ENCODE data around the gene ZNF503.

The ZNF503 gene

DNA sequence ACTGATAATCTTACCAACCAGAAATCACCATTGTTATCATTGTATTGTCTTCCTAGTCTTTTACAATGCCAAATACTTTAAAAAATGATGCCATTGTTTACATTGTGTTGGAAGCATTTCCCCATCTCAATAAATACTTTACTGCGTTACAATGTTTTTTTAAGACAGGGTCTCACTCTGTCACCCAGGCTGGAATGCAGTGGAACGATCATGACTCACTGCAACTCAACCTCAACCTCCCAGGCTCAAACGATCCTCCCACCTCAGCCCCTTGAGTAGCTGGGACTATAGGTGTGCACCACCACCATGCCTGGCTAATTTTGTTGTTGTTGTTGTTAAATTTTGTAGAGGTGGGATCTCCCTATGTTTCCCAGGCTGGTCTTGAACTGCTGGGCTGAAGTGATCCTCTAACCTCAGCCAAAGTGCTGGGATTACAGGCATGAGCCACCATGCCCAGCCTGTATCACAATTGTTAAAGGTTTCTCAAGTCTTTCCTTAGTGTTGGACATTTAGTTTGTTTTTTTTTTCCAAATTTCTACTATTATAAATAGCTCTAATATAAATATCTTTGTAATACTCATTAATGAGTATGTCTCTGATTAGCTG is 43.3 kb upstream of the ZNF503 start:
- TF ChIP-seq, protein P1, sequence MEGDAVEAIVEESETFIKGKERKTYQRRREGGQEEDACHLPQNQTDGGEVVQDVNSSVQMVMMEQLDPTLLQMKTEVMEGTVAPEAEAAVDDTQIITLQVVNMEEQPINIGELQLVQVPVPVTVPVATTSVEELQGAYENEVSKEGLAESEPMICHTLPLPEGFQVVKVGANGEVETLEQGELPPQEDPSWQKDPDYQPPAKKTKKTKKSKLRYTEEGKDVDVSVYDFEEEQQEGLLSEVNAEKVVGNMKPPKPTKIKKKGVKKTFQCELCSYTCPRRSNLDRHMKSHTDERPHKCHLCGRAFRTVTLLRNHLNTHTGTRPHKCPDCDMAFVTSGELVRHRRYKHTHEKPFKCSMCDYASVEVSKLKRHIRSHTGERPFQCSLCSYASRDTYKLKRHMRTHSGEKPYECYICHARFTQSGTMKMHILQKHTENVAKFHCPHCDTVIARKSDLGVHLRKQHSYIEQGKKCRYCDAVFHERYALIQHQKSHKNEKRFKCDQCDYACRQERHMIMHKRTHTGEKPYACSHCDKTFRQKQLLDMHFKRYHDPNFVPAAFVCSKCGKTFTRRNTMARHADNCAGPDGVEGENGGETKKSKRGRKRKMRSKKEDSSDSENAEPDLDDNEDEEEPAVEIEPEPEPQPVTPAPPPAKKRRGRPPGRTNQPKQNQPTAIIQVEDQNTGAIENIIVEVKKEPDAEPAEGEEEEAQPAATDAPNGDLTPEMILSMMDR (IDR thresholded peaks at IDR 0.05; ENCODE audit: insufficient read depth, low read depth, low read length, missing control alignments), result no peak
- no peak overlapping the region for H3K4me3 ChIP-seq (ENCODE audit: low read depth, low read length)
- no peak for DNase-seq (ENCODE audit: low read depth)

DNA sequence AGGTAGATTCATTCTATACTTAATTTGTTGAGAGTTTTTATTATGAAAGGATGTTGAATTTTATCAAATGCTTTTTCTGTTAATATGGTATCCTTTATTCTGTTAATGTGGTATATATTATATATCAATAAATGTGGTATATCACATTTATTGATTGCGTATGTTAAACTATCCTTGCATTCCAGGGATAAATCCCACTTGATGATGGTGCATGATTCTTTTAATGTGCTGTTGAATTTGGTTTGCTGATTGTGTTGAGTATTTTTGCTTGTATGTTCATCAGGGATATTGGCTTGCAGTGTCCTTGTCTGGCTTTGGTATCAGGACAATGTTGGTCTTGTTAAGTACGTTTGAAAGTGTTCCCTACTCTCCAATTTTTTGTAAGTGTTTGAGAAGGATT is 41.8 kb upstream of the ZNF503 start:
- no peak overlapping the region for H3K4me3 ChIP-seq (ENCODE audit: low read depth, low read length)
- TF ChIP-seq, protein P1 (IDR thresholded peaks at IDR 0.05; ENCODE audit: insufficient read depth, low read depth, low read length, missing control alignments), result no peak
- DNase-seq (ENCODE audit: low read depth), result no peak

DNA sequence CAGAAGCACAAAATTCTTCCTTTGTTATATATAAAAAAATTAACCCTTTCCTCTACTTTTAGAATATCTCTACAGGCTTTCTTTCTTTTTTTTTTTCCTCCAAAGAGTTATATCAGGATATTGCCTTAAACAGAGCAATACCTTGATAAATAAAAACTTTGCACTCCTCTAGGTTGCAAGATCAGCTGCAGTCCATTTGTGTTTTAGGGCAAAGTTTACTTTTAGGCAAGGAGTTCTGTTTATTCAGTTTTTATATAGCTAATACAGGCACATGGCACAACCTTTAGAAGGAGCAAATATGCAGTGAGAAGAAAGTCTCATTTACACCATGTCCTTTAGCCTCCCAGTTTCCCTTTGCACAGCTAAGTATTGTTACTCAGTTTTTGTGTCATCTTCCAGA is 40.1 kb upstream of the ZNF503 start:
- no peak for DNase-seq (ENCODE audit: low read depth)
- H3K4me3 ChIP-seq (ENCODE audit: low read depth, low read length), result no peak overlapping the region
- TF ChIP-seq, protein P1 (IDR thresholded peaks at IDR 0.05; ENCODE audit: insufficient read depth, low read depth, low read length, missing control alignments), result no peak

DNA sequence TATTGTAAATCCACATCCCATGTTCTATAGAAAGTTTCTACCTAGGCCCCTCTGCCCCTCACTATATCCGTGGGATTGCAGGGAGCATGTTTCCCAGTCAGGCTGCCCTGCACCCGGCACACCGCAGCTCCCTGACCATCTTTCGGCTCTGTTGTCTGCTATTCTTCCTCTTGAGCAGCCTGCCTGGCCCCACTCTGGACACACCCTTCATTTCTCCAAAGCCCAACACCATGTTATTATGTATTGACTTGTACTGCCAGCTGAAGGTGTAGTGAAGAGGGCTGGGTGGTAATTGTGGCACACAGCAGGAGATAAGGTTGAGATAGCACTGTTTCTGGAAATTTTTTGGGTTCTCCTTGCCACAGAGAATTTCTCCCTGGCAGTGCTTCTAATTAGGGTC is 39.6 kb upstream of the ZNF503 start:
- TF ChIP-seq, protein P1 (IDR thresholded peaks at IDR 0.05; ENCODE audit: insufficient read depth, low read depth, low read length, missing control alignments), result no peak
- no peak for DNase-seq (ENCODE audit: low read depth)

DNA sequence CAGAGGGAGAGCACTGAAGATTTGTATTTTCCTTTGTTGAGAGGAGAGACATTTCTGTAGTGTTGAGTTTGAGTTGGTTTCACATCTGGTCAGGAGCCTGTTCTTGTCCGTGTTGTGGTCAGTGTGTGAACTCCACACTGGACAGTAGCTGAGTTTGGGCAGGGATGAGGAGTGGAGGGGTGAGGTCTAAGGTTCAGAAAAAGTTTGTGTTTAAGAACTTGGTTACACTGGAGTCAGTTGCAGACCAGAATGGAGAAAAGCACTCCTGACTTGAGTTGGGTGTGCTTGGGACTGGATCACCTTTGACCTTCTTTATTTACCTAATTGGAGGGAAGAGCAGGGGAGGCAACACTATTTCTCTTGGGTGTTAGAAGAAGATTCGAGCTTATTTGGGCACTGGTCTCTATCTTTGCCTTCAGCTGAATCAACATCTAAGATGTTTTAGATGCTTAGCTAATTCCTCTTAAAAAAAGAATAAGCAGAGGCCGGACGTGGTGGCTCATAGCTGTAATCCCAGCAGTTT is 38.8 kb upstream of the ZNF503 start:
- no peak overlapping the region for H3K4me3 ChIP-seq (ENCODE audit: low read depth, low read length)
- TF ChIP-seq, protein P1 (IDR thresholded peaks at IDR 0.05; ENCODE audit: insufficient read depth, low read depth, low read length, missing control alignments), result no peak
- no peak for DNase-seq (ENCODE audit: low read depth)

More for the DNA sequence above, 39.6 kb upstream of the ZNF503 start:
- no peak overlapping the region for H3K4me3 ChIP-seq (ENCODE audit: low read depth, low read length)

DNA sequence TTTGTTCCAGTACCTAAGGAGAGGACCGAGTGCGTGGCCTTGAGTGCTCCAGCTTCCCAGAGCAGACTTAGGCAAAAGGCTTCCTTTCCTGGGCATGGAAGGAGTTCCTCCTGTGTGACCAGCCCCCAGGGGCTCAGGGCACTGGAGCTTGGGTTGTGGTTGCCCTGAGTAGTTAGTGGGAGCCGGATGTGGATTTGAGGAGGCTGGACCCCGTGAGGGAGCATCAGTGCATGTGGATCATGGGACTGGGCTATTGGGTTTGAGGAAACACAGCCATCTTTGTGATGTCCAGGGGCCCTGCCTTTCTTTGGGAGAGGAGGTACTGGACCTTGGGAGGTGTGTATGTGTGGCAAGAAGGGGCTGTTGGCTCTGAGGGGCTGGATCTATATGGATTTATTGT is 38.2 kb upstream of the ZNF503 start:
- H3K4me3 ChIP-seq (ENCODE audit: low read depth, low read length), result no peak overlapping the region
- TF ChIP-seq, protein P1 (IDR thresholded peaks at IDR 0.05; ENCODE audit: insufficient read depth, low read depth, low read length, missing control alignments), result no peak
- no peak for DNase-seq (ENCODE audit: low read depth)

DNA sequence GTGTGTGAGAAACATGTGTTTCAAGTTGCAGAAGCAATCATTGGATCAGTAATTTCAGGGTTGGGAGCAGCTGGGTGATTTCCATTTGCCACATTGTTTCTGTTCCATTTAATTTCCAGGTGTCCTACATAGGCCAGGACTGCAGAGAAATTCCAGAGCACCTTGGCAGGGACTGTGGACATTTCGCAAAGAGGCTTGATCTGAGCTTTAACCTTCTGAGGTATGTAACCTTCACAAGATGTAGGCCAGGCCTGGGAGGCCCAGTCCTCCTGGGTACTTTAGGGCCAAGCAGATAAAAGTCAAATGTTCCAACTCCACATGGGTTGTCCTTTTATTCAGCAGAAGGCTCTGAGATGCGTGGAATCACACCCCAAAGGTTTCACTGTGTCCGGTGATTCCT is 36.7 kb upstream of the ZNF503 start:
- TF ChIP-seq, protein P1 (IDR thresholded peaks at IDR 0.05; ENCODE audit: insufficient read depth, low read depth, low read length, missing control alignments), result no peak
- H3K4me3 ChIP-seq (ENCODE audit: low read depth, low read length), result no peak overlapping the region
- DNase-seq (ENCODE audit: low read depth), result no peak

All from GM12865 (cell line).